Prostate gland (tissue), 2 donors: ENCODE results near the gene SAMSN1.

Source experiments
- CTCF ChIP-seq, 4 experiments: fragments of 200-600 bp in 2 of 4; fragments of 450-650 bp in 2 of 4; sonication (generic) in 2 of 4; IDR thresholded peaks; 1 replicate in 3 of 4; 2 replicates in 1 of 4; pipeline ENCODE4 v1.5.1; 2016 to 2019; ENCODE audit warnings: antibody characterized with exemption in 4 of 4, mild to moderate bottlenecking in 2 of 4, moderate library complexity in 2 of 4
- POLR2A ChIP-seq: fragments of 450-650 bp; IDR thresholded peaks from one replicate; pipeline ENCODE4 v1.6.1; 2016; ENCODE audit warnings: antibody characterized with exemption, mild to moderate bottlenecking
- POLR2AphosphoS5 ChIP-seq: sonication (generic); formaldehyde crosslinking; IDR thresholded peaks from one replicate; pipeline ENCODE4 v1.6.1; 2017; ENCODE audit warnings: antibody characterized with exemption

- TF ChIP-seq POLR2A: no peak
- TF ChIP-seq CTCF (IDR thresholded peaks at IDR 0.05): no peak
- no peak for TF ChIP-seq POLR2AphosphoS5
Measured at GRCh38 chr21:14480411-14481031, 65.6 kb downstream of the SAMSN1 start.
